Peyer's patch (tissue), 4 donors: ENCODE measurements around the gene ZFP92.

Experiments used
- POLR2A ChIP-seq, 2 donors: fragments of 450-650 bp; IDR thresholded peaks; one replicate each; pipeline ENCODE4 v1.5.1; 2017; ENCODE audit warnings: antibody characterized with exemption in 2 of 2, mild to moderate bottlenecking in 2 of 2, moderate library complexity in 2 of 2
- TF ChIP-seq, protein P1 (sequence below), 6 experiments: fragments of 450-650 bp in 4 of 6; fragments of 200-600 bp in 2 of 6; sonication (generic) in 1 of 6; IDR thresholded peaks; one replicate each; pipeline ENCODE4 v1.5.1; 2017 to 2019; ENCODE audit warnings: antibody characterized with exemption in 6 of 6, mild to moderate bottlenecking in 3 of 6, moderate library complexity in 1 of 6

DNA sequence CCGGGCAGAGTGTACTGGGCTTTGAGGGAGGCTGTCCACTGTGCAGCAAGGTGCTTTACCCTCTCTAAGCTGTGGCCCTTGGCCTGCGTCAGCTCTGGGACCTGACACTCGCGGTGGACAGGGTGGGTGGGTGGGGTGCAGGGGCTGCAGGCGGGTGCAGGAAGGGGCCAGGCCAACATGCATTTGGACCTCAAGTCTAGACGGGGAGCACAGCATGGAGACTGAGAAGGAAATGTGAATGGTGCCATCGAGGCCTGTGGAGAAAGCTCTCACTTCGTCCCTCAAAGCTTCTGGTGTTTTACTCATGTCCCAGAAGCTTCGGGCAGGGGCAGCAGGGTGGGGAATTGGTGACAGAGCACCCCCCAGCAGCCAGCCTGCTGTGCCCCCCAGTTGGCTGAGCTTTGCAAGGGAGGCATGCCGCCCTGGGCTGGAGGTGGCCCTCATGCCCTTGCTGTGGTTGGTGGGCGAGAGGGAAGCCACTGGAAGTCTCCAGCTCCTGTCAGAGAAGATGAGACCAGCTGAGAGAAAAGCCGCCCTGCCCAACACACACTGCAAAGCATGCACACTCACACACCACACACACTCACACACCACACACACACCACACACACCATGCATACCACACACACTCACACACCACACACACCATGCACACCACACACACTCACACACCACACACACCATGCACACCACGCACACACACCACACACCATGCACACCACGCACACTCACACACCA lies 22.4 kb upstream of the ZFP92 start:
- TF ChIP-seq, protein P1, sequence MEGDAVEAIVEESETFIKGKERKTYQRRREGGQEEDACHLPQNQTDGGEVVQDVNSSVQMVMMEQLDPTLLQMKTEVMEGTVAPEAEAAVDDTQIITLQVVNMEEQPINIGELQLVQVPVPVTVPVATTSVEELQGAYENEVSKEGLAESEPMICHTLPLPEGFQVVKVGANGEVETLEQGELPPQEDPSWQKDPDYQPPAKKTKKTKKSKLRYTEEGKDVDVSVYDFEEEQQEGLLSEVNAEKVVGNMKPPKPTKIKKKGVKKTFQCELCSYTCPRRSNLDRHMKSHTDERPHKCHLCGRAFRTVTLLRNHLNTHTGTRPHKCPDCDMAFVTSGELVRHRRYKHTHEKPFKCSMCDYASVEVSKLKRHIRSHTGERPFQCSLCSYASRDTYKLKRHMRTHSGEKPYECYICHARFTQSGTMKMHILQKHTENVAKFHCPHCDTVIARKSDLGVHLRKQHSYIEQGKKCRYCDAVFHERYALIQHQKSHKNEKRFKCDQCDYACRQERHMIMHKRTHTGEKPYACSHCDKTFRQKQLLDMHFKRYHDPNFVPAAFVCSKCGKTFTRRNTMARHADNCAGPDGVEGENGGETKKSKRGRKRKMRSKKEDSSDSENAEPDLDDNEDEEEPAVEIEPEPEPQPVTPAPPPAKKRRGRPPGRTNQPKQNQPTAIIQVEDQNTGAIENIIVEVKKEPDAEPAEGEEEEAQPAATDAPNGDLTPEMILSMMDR (IDR thresholded peaks at IDR 0.05), result no peak
- no peak for TF ChIP-seq POLR2A (IDR thresholded peaks at IDR 0.05)
